ENCODE measurements around the gene SLC3A2.

DNA sequence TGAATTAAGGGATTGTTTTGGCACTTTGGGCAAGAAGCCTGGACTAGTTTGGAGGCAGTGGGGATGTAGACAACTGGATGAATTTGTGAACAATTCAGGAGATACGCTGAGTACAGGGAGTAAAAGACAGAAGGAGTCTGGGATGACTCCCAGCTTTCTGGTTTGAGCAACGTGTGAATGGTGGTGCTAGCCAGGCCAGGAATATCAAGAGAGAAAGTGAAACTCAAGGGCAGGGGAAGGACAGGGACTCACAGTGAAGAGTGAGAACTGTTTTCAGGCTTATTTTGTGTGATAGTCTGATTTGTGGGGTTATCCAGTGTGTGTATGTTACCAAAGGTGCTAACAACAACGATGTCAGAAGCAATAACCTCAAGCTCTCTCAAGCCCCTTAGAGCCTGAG lies 24.6 kb downstream of the SLC3A2 start:
- TF ChIP-seq EP300 (IDR thresholded peaks at IDR 0.05) (no peak), POLR2AphosphoS5 (IDR thresholded peaks at IDR 0.05) (no peak)
- TF ChIP-seq, protein P1, sequence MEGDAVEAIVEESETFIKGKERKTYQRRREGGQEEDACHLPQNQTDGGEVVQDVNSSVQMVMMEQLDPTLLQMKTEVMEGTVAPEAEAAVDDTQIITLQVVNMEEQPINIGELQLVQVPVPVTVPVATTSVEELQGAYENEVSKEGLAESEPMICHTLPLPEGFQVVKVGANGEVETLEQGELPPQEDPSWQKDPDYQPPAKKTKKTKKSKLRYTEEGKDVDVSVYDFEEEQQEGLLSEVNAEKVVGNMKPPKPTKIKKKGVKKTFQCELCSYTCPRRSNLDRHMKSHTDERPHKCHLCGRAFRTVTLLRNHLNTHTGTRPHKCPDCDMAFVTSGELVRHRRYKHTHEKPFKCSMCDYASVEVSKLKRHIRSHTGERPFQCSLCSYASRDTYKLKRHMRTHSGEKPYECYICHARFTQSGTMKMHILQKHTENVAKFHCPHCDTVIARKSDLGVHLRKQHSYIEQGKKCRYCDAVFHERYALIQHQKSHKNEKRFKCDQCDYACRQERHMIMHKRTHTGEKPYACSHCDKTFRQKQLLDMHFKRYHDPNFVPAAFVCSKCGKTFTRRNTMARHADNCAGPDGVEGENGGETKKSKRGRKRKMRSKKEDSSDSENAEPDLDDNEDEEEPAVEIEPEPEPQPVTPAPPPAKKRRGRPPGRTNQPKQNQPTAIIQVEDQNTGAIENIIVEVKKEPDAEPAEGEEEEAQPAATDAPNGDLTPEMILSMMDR (IDR thresholded peaks at IDR 0.05), result no peak
